H1 (cell line): ENCODE results near the gene IL1RL1. TPM values are rescaled to one million over a fixed set of nuclear protein-coding genes. Genes with fewer than 3 reads are reported as not detected.

Experiments used
- CTCF ChIA-PET: fragments of 300-600 bp; sonication (Branson Sonifier 250); formaldehyde crosslinking; loops from one replicate; lab custom pipeline; 2021; ENCODE audit not compliant: partially characterized antibody; lab: Charles Lee
- POLR2A ChIA-PET: fragments of 300-600 bp; sonication (Branson Sonifier 250); formaldehyde crosslinking; loops from one replicate; lab custom pipeline; 2021; ENCODE audit warnings: inconsistent platforms; ENCODE audit not compliant: partially characterized antibody; lab: Charles Lee
- DNase-seq, 2 experiments: peaks; one replicate each; pipeline versions ENCODE4 v3.0.0 to v3.0.0-alpha.2; 2010 to 2022; ENCODE audit warnings: low spot score in 2 of 2, low read depth in 1 of 2, mixed read lengths in 1 of 2
- FAIRE-seq: peaks from 2 replicates; lab custom pipeline; 2011; peaks lifted over from hg19 to GRCh38; lab: Jason Lieb, UNC
- H2AFZ ChIP-seq: 2 replicates; pipeline ENCODE4 v1.8.1; 2012; ENCODE audit warnings: low read length, inconsistent platforms
- H2AK5ac ChIP-seq: 2 replicates; pipeline ENCODE4 v1.6.1; 2013; ENCODE audit warnings: low read depth, low read length
- H2BK120ac ChIP-seq: replicated peaks from 2 replicates; pipeline ENCODE3; 2013; ENCODE audit warnings: low read depth, low read length, inconsistent platforms
- H2BK12ac ChIP-seq: 2 replicates; pipeline ENCODE4 v1.6.1; 2013; ENCODE audit warnings: low read depth, low read length
- H2BK15ac ChIP-seq: 2 replicates; pipeline ENCODE4 v1.6.1; 2013; ENCODE audit warnings: low read length
- H2BK20ac ChIP-seq: 2 replicates; pipeline ENCODE4 v1.6.1; 2013; ENCODE audit warnings: low read length
- H2BK5ac ChIP-seq: 2 replicates; pipeline ENCODE4 v1.6.1; 2013; ENCODE audit warnings: low read depth, low read length
- H3K14ac ChIP-seq: 2 replicates; pipeline ENCODE4 v1.6.1; 2013; ENCODE audit warnings: inconsistent platforms; ENCODE audit not compliant: insufficient read length
- H3K18ac ChIP-seq: 2 replicates; pipeline ENCODE4 v1.6.1; 2013; ENCODE audit warnings: low read length; ENCODE audit errors: extremely low read depth
- H3K23ac ChIP-seq: 2 replicates; pipeline ENCODE4 v1.6.1; 2013; ENCODE audit warnings: inconsistent platforms; ENCODE audit not compliant: insufficient read length
- H3K23me2 ChIP-seq: 2 replicates; pipeline ENCODE4 v1.6.1; 2013; ENCODE audit warnings: low read depth, low read length
- H3K27ac ChIP-seq: 2 replicates; pipeline ENCODE4 v1.6.1; 2011; ENCODE audit warnings: low read depth, low read length, inconsistent platforms
- H3K27me3 ChIP-seq, 4 experiments: replicated peaks in 1 of 4; 1 replicate in 1 of 4; 2 replicates in 3 of 4; pipeline versions ENCODE4 v1.6.1 to v1.8.1; 2011 to 2013; ENCODE audit warnings: low read length in 3 of 4, mild to moderate bottlenecking in 3 of 4, inconsistent platforms in 2 of 4, mixed read lengths in 2 of 4, moderate library complexity in 1 of 4; ENCODE audit not compliant: control insufficient read depth in 3 of 4, insufficient read depth in 3 of 4; ENCODE audit errors: extremely low read depth in 1 of 4
- H3K36me3 ChIP-seq, 4 experiments: 2 replicates each; pipeline versions ENCODE4 v1.6.1 to v1.8.1; 2011 to 2013; ENCODE audit warnings: mild to moderate bottlenecking in 4 of 4, low read length in 3 of 4, moderate library complexity in 2 of 4, control low read depth in 1 of 4, inconsistent platforms in 1 of 4; ENCODE audit not compliant: insufficient read depth in 4 of 4, control insufficient read depth in 2 of 4
- H3K4ac ChIP-seq: replicated peaks from 2 replicates; pipeline ENCODE3; 2013; ENCODE audit warnings: low read length, low read depth, mixed read lengths, inconsistent platforms; ENCODE audit not compliant: insufficient read length
- H3K4me1 ChIP-seq, 4 experiments: replicated peaks in 1 of 4; 1 replicate in 1 of 4; 2 replicates in 3 of 4; pipeline versions ENCODE4 v1.6.1 to v1.8.1; 2011 to 2013; ENCODE audit warnings: low read length in 3 of 4, inconsistent platforms in 2 of 4, mixed read lengths in 1 of 4; ENCODE audit not compliant: insufficient read depth in 4 of 4, control insufficient read depth in 3 of 4
- H3K4me2 ChIP-seq, 2 experiments: 2 replicates each; pipeline versions ENCODE4 v1.6.1 to v1.8.1; 2011 to 2013; ENCODE audit warnings: low read depth in 2 of 2, low read length in 2 of 2, control low read depth in 1 of 2, inconsistent platforms in 1 of 2, mild to moderate bottlenecking in 1 of 2; ENCODE audit not compliant: insufficient read depth in 1 of 2
- H3K4me3 ChIP-seq, 4 experiments: fragments of 200-600, 300-600 bp in 1 of 4; sonication (generic), shearing (Covaris generic), sonication (Bioruptor Twin) in 1 of 4; 2 replicates each; pipeline versions ENCODE4 v1.5.1 to v1.8.1; 2011 to 2016; ENCODE audit warnings: low read length in 4 of 4, low read depth in 3 of 4, control low read depth in 2 of 4, inconsistent platforms in 2 of 4, mild to moderate bottlenecking in 2 of 4, mixed read lengths in 1 of 4, moderate library complexity in 1 of 4; ENCODE audit not compliant: insufficient read depth in 2 of 4; ENCODE audit errors: extremely low read depth in 1 of 4
- H3K56ac ChIP-seq: replicated peaks from 2 replicates; pipeline ENCODE3; 2013; ENCODE audit warnings: low read depth, mild to moderate bottlenecking, mixed read lengths, low read length, inconsistent platforms; ENCODE audit not compliant: insufficient read length
- H3K79me1 ChIP-seq: 2 replicates; pipeline ENCODE4 v1.6.1; 2013; ENCODE audit warnings: low read depth, low read length, control low read depth
- H3K79me2 ChIP-seq, 2 experiments: 2 replicates each; pipeline versions ENCODE4 v1.6.1 to v1.8.1; 2012 to 2013; ENCODE audit warnings: low read length in 2 of 2, mild to moderate bottlenecking in 2 of 2, inconsistent platforms in 1 of 2; ENCODE audit not compliant: insufficient read depth in 2 of 2, control insufficient read depth in 1 of 2
- H3K9ac ChIP-seq, 4 experiments: replicated peaks in 1 of 4; 1 replicate in 1 of 4; 2 replicates in 3 of 4; pipeline versions ENCODE4 v1.6.1 to v1.8.1; 2011 to 2013; ENCODE audit warnings: low read depth in 3 of 4, low read length in 3 of 4, control low read depth in 2 of 4, mild to moderate bottlenecking in 2 of 4, moderate library complexity in 2 of 4, inconsistent platforms in 1 of 4; ENCODE audit errors: extremely low read depth in 1 of 4
- H3K9me3 ChIP-seq, 2 experiments: 2 replicates each; pipeline versions ENCODE4 v1.6.1 to v1.8.1; 2012 to 2013; ENCODE audit warnings: mild to moderate bottlenecking in 2 of 2, moderate library complexity in 2 of 2, control low read depth in 1 of 2, inconsistent platforms in 1 of 2, low read depth in 1 of 2, low read length in 1 of 2, mixed read lengths in 1 of 2; ENCODE audit not compliant: insufficient read depth in 2 of 2
- H4K20me1 ChIP-seq, 2 experiments: replicated peaks in 1 of 2; 2 replicates each; pipeline versions ENCODE3 to v1.8.1; 2011 to 2013; ENCODE audit warnings: inconsistent platforms in 2 of 2, low read length in 2 of 2, mild to moderate bottlenecking in 1 of 2; ENCODE audit not compliant: insufficient read depth in 2 of 2, control insufficient read depth in 1 of 2
- H4K5ac ChIP-seq: 2 replicates; pipeline ENCODE4 v1.6.1; 2013; ENCODE audit warnings: low read length, low read depth, mixed read lengths, inconsistent platforms; ENCODE audit not compliant: insufficient read length
- H4K8ac ChIP-seq: 2 replicates; pipeline ENCODE4 v1.8.0; 2013; ENCODE audit warnings: mild to moderate bottlenecking, moderate library complexity, low read length, inconsistent platforms; ENCODE audit not compliant: insufficient read depth; ENCODE audit errors: extremely low read depth
- H4K91ac ChIP-seq: replicated peaks from 2 replicates; pipeline ENCODE3; 2013; ENCODE audit warnings: low read length, mixed read lengths, inconsistent platforms; ENCODE audit not compliant: insufficient read length
- BACH1 ChIP-seq: IDR thresholded peaks from 2 replicates; pipeline ENCODE4 v1.6.1; 2012; ENCODE audit warnings: low read length, improper control_type of control experiment
- CREB1 ChIP-seq: IDR thresholded peaks from 2 replicates; pipeline ENCODE4 v1.6.1; 2012; ENCODE audit warnings: inconsistent platforms
- EGR1 ChIP-seq: IDR thresholded peaks from 2 replicates; pipeline ENCODE4 v1.6.1; 2011; ENCODE audit warnings: low read depth, low read length, borderline replicate concordance
- FOSL1 ChIP-seq: IDR thresholded peaks from 2 replicates; pipeline ENCODE4 v1.6.1; 2011; ENCODE audit warnings: mild to moderate bottlenecking, low read depth, low read length, moderate library complexity; ENCODE audit not compliant: insufficient read depth
- HDAC2 ChIP-seq, 2 experiments: fragments of 300-600 bp in 1 of 2; sonication (generic) in 1 of 2; IDR thresholded peaks; 2 replicates each; pipeline ENCODE4 v1.6.1; 2011 to 2012; ENCODE audit warnings: low read depth in 2 of 2, low read length in 2 of 2, mild to moderate bottlenecking in 2 of 2, moderate library complexity in 2 of 2, borderline replicate concordance in 1 of 2, inconsistent platforms in 1 of 2
- KDM1A ChIP-seq: fragments of 200-600, 300-600 bp; sonication (generic); IDR thresholded peaks from 2 replicates; pipeline ENCODE4 v1.7.1; 2016; ENCODE audit warnings: mild to moderate bottlenecking, low read length, borderline replicate concordance
- PHF8 ChIP-seq: fragments of 200-600 bp; sonication (generic); conservative IDR thresholded peaks from 2 replicates; pipeline ENCODE4 v1.7.1; 2012; ENCODE audit warnings: low read depth, mild to moderate bottlenecking, inconsistent platforms, low read length, moderate library complexity
- POU5F1 ChIP-seq: IDR thresholded peaks from 2 replicates; pipeline ENCODE4 v1.6.1; 2011; ENCODE audit warnings: low read depth, mild to moderate bottlenecking, low read length, moderate library complexity
- SIN3A ChIP-seq, 2 experiments: IDR thresholded peaks in 1 of 2; conservative IDR thresholded peaks in 1 of 2; 2 replicates each; pipeline ENCODE4 v1.6.1; 2011 to 2012; ENCODE audit warnings: low read length in 2 of 2, improper control_type of control experiment in 1 of 2, low read depth in 1 of 2, mild to moderate bottlenecking in 1 of 2
- SIRT6 ChIP-seq: IDR thresholded peaks from one replicate; pipeline ENCODE4 v1.7.1; 2012; ENCODE audit warnings: low read length, inconsistent platforms
- SP4 ChIP-seq: IDR thresholded peaks from 2 replicates; pipeline ENCODE4 v1.6.1; 2012; ENCODE audit warnings: low read length, inconsistent platforms
- TAF1 ChIP-seq: IDR thresholded peaks from 2 replicates; pipeline ENCODE4 v1.6.1; 2011; ENCODE audit warnings: mild to moderate bottlenecking, low read depth, low read length
- TBP ChIP-seq: IDR thresholded peaks from 2 replicates; pipeline ENCODE4 v1.6.1; 2011; ENCODE audit warnings: low read depth, low read length, improper control_type of control experiment
- USF2 ChIP-seq: IDR thresholded peaks from 2 replicates; pipeline ENCODE4 v1.6.1; 2011; ENCODE audit warnings: low read length, improper control_type of control experiment
- YY1 ChIP-seq: IDR thresholded peaks from 2 replicates; pipeline ENCODE4 v1.6.1; 2011; ENCODE audit warnings: low read depth, mild to moderate bottlenecking, low read length
- WGBS, 2 experiments: shearing (Covaris generic) in 1 of 2; methylation state at CpG; one replicate each; pipeline versions ENCODE4 v1.1.6 to v1.1.7; 2013 to 2015; ENCODE audit warnings: low lambda C conversion rate in 2 of 2, mixed read lengths in 2 of 2, inconsistent platforms in 1 of 2, low coverage in 1 of 2, missing lambda C conversion rate in 1 of 2; ENCODE audit not compliant: insufficient replicate concordance in 2 of 2, insufficient coverage in 1 of 2, insufficient read length in 1 of 2; ENCODE audit errors: extremely low coverage in 1 of 2, missing lambda C conversion rate in 1 of 2; 5-methylcytosine and 5-hydroxymethylcytosine counted together
- polyA plus RNA-seq, 7 experiments: library from polyadenylated mRNA; depleted of rRNA in 3 of 7; stranded (reverse) in 5 of 7; unstranded in 2 of 7; fragments of >200 nt in 5 of 7; fragments of 200-250 nt in 2 of 7; gene quantifications; 1 replicate in 5 of 7; 2 replicates in 1 of 7; 4 replicates in 1 of 7; pipeline versions ENCODE4 v1.2.1 to v1.2.3, GENCODE V29; 2011 to 2013; ENCODE audit warnings: missing spikeins in 2 of 7, mixed read lengths in 2 of 7
- total RNA-seq: library from RNA; stranded (reverse); fragmentation: NEBNext Ultra II Directional; extraction: Animal tissue kit (Norgen Biotek cat#: 25700); gene quantifications from 2 replicates; pipeline ENCODE4 v1.2.1, GENCODE V29; 2021

The IL1RL1 gene
- total and polyA plus RNA-seq, 2 of the 8 experiments (the other 6 are each of a cell fraction or from before 2014, with no cell fraction given) = not detected

GRCh38 chr2:102391565-102391964 lies 80.2 kb downstream of the IL1RL1 start:
- Histone ChIP-seq H4K91ac (no peak overlapping the region), H3K79me2 (no peaks in the 10 kb centered on the region), H3K4me2 (no peak overlapping the region), H2BK5ac (no peak overlapping the region), H3K9me3 (no peaks in the 10 kb centered on the region), H3K23ac (no peak overlapping the region), H3K79me1 (no peaks in the 10 kb centered on the region), H3K9ac (no peak overlapping the region), H2BK120ac (no peak overlapping the region), H3K4ac (no peak overlapping the region), H2AK5ac (no peak overlapping the region), H2BK12ac (no peak overlapping the region), H3K23me2 (no peaks in the 10 kb centered on the region; the same call in 1 of the 2 replicates), H3K18ac (no peak overlapping the region), H3K4me1 (no peaks in the 10 kb centered on the region), H3K27ac (no peak overlapping the region), H2BK15ac (no peak overlapping the region), H3K36me3 (no peaks in the 10 kb centered on the region), H2BK20ac (no peak overlapping the region), H4K20me1 (no peaks in the 10 kb centered on the region), H4K5ac (no peak overlapping the region), H3K27me3 (no peaks in the 10 kb centered on the region), H3K14ac (no peak overlapping the region), H4K8ac (no peak overlapping the region), H2AFZ (no peak overlapping the region), H3K56ac (no peak overlapping the region), H3K4me3 (no peak overlapping the region)
- POLR2A ChIA-PET = no interaction called here
- CTCF ChIA-PET = interaction anchor here (1.0 kb wide), 1 partner anchor 52 kb away, joined by 4 read pairs; no protein-coding TSS in a partner anchor
- FAIRE-seq (no peak), DNase-seq (no peak)
- 91% methylated on average over 2 of the region's 2 CpGs; no CpG with 5 or more reads in 1 of the 2 experiments for WGBS, 2 experiments
- TF ChIP-seq CREB1 (no peak), FOSL1 (no peak), SIRT6 (no peak), PHF8 (no peak), TAF1 (no peak), KDM1A (no peak), USF2 (no peak), EGR1 (no peak), SP4 (no peak), HDAC2 (IDR thresholded peaks at IDR 0.05; ENCODE audit: borderline replicate concordance in 1 of 2, low read depth in 2 of 2, low read length in 2 of 2) (no peak), TBP (no peak), BACH1 (no peak), YY1 (no peak), POU5F1 (no peak), SIN3A (conservative IDR thresholded peaks at IDR 0.05 in 1 of 2, IDR thresholded peaks at IDR 0.05 in 1 of 2; ENCODE audit: low read depth in 1 of 2, low read length in 2 of 2) (no peak)
